Natural killer cell (primary cell): ENCODE results near the gene TGFB1. TPM values are rescaled to one million over a fixed set of nuclear protein-coding genes. Genes with fewer than 3 reads are reported as not detected.

Experiments used
- ATAC-seq, 3 donors: fragments of 150-1000 bp in 2 of 3; fragments of 200-7000 bp in 1 of 3; cut with Tn5 transposase; 1 replicate in 1 of 3; 2 replicates in 2 of 3; pipeline ENCODE4 v1.10.0; 2021; ENCODE audit warnings: mild to moderate bottlenecking in 2 of 3, moderate library complexity in 2 of 3
- DNase-seq, 2 donors: peaks; one replicate each; pipeline versions ENCODE4 v3.0.0 to v3.0.0-alpha.2; 2013 to 2021; ENCODE audit warnings: mixed read lengths in 1 of 2
- H3K27ac ChIP-seq: one replicate; pipeline ENCODE4 v1.5.1; 2013; ENCODE audit warnings: mild to moderate bottlenecking, low read length
- H3K27me3 ChIP-seq: one replicate; pipeline ENCODE4 v1.6.1; 2013; ENCODE audit warnings: low read length; ENCODE audit not compliant: control insufficient read depth, insufficient read depth
- H3K36me3 ChIP-seq: one replicate; pipeline ENCODE4 v1.6.1; 2013; ENCODE audit warnings: low read length; ENCODE audit not compliant: control insufficient read depth, insufficient read depth
- H3K4me1 ChIP-seq: one replicate; pipeline ENCODE4 v1.6.1; 2013; ENCODE audit warnings: low read length; ENCODE audit not compliant: control insufficient read depth, insufficient read depth
- H3K4me3 ChIP-seq: one replicate; pipeline ENCODE4 v1.5.1; 2013; ENCODE audit warnings: low read length
- H3K9me3 ChIP-seq: one replicate; pipeline ENCODE4 v1.6.1; 2013; ENCODE audit warnings: low read length; ENCODE audit not compliant: control insufficient read depth, insufficient read depth
- H3K27ac Mint-ChIP-seq, 2 donors: one replicate each; pipeline ENCODE4 v1.8.0; 2022; ENCODE audit warnings: mild to moderate bottlenecking in 2 of 2, mixed read lengths in 2 of 2, moderate library complexity in 1 of 2
- H3K27me3 Mint-ChIP-seq, 2 donors: one replicate each; pipeline ENCODE4 v1.8.0; 2022; ENCODE audit warnings: low read depth in 2 of 2, mixed read lengths in 2 of 2
- H3K36me3 Mint-ChIP-seq: one replicate; pipeline ENCODE4 v1.8.0; 2022; ENCODE audit warnings: mixed read lengths
- H3K4me1 Mint-ChIP-seq, 2 donors: one replicate each; pipeline ENCODE4 v1.8.0; 2022; ENCODE audit warnings: mixed read lengths in 2 of 2
- H3K4me3 Mint-ChIP-seq: one replicate; pipeline ENCODE4 v1.8.0; 2022; ENCODE audit warnings: mild to moderate bottlenecking, moderate library complexity, mixed read lengths
- H3K9me3 Mint-ChIP-seq, 2 donors: one replicate each; pipeline ENCODE4 v1.8.0; 2022; ENCODE audit warnings: mixed read lengths in 2 of 2
- WGBS: methylation state at CpG from one replicate; pipeline ENCODE4 v1.1.7; 2013; ENCODE audit warnings: missing lambda C conversion rate; ENCODE audit not compliant: insufficient coverage; 5-methylcytosine and 5-hydroxymethylcytosine counted together
- intact Hi-C: fragments of 100-400 bp; cut with micrococcal nuclease; formaldehyde crosslinking; loops from one replicate; pipeline ENCODE4 v1.14.2; 2022
- total RNA-seq, 4 donors: library from RNA; stranded (reverse); fragments of 120-200 nt in 1 of 4; gene quantifications; one replicate each; pipeline versions ENCODE4 v1.2.3 to v1.2.4, GENCODE V29; 2013 to 2022
- TF ChIP-seq, protein P1 (sequence below): fragments of 200-600 bp; IDR thresholded peaks from one replicate; pipeline ENCODE4 v1.8.0; 2022; ENCODE audit warnings: antibody characterized with exemption

TGFB1 gene
- total RNA-seq, 3 donors from 2014 or later (not counting 1 experiment from before 2014, with no cell fraction given): 682 to 761 (median 729) TPM

DNA sequence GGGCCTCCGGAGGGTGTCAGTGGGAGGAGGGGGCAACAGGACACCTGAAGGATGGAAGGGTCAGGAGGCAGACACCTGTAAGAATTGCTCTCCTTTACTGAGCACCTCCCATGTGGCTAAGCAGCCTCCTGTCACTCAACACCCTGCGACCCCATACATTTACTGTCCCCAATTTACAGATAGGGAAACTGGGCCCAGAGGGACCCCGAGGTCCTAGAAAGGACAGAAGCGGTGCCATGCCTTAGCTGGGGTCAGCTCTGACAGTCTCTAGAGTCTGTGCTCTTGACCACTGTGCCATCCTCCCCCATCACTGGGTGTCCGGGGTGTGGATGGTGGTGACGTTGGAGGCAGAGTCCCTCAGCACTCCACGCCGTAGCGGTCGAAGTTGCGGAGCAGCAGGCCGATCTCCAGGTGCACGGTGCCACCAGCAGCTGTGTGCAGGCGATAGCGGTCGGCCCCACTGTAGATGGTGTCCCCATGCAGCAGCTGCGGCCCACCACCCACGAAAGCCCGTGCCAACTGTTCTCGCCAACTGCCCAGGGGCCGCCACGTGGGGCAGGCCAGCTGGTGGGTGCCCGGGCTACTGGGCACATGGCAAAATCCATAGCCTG, 726 bp upstream of the TGFB1 start:
- intact Hi-C loops: loop anchor here (1.0 to 5.0 kb wide), 3 partner anchors 10 to 150 kb away; partner anchors contain the start of gene B9D2
- ATAC-seq (no peak), DNase-seq (peak in 1 of 2 donors; percentile 39)
- peaks cover 0 to 2% of the 10 kb centered on the region in 2 donors for H3K27me3 Mint-ChIP-seq
- no peaks in the 10 kb centered on the region for H3K9me3 ChIP-seq
- no peaks in the 10 kb centered on the region for H3K27me3 ChIP-seq
- WGBS: 94% methylated on average over 23 of the region's 23 CpGs
- H3K27ac ChIP-seq: peak overlapping the region; percentile 61
- peak overlapping the region; percentile 93 for H3K4me3 Mint-ChIP-seq
- H3K4me3 ChIP-seq: no peak overlapping the region
- peaks cover 60% of the 10 kb centered on the region for H3K4me1 ChIP-seq
- H3K36me3 Mint-ChIP-seq: peaks cover 7% of the 10 kb centered on the region
- H3K27ac Mint-ChIP-seq: peak overlapping the region; percentile 90 to 96
- TF ChIP-seq, protein P1, sequence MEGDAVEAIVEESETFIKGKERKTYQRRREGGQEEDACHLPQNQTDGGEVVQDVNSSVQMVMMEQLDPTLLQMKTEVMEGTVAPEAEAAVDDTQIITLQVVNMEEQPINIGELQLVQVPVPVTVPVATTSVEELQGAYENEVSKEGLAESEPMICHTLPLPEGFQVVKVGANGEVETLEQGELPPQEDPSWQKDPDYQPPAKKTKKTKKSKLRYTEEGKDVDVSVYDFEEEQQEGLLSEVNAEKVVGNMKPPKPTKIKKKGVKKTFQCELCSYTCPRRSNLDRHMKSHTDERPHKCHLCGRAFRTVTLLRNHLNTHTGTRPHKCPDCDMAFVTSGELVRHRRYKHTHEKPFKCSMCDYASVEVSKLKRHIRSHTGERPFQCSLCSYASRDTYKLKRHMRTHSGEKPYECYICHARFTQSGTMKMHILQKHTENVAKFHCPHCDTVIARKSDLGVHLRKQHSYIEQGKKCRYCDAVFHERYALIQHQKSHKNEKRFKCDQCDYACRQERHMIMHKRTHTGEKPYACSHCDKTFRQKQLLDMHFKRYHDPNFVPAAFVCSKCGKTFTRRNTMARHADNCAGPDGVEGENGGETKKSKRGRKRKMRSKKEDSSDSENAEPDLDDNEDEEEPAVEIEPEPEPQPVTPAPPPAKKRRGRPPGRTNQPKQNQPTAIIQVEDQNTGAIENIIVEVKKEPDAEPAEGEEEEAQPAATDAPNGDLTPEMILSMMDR: peak; percentile 37
- no peaks in the 10 kb centered on the region for H3K36me3 ChIP-seq
- peaks cover 49 to 69% of the 10 kb centered on the region in 2 donors for H3K4me1 Mint-ChIP-seq
- no peaks in the 10 kb centered on the region for H3K9me3 Mint-ChIP-seq

DNA sequence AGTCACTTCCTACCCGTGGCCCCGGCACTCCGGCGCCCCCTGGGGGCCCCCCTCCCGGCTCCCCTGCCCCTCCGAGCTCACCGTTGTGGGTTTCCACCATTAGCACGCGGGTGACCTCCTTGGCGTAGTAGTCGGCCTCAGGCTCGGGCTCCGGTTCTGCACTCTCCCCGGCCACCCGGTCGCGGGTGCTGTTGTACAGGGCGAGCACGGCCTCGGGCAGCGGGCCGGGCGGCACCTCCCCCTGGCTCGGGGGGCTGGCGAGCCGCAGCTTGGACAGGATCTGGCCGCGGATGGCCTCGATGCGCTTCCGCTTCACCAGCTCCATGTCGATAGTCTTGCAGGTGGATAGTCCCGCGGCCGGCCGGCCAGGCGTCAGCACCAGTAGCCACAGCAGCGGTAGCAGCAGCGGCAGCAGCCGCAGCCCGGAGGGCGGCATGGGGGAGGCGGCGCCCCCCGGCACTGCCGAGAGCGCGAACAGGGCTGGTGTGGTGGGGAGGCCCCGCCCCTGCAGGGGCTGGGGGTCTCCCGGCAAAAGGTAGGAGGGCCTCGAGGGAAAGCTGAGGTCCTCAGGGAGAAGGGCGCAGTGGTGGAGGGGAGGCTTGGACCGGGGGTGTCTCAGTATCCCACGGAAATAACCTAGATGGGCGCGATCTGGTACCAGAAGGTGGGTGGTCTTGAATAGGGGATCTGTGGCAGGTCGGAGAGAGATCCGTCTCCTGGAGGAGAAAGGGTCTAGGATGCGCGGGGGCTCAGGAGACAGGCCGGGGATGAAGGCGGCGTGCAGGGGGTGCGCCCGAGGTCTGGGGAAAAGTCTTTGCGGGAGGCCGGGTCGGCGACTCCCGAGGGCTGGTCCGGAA, 885 bp downstream of the TGFB1 start:
- intact Hi-C loops: loop anchor here (1.0 to 5.0 kb wide), 2 partner anchors 46 to 90 kb away; no protein-coding TSS in a partner anchor
- H3K9me3 Mint-ChIP-seq: no peaks in the 10 kb centered on the region
- peaks cover 57 to 77% of the 10 kb centered on the region in 2 donors for H3K4me1 Mint-ChIP-seq
- H3K4me3 ChIP-seq: peak overlapping the region; percentile 90
- no peaks in the 10 kb centered on the region for H3K9me3 ChIP-seq
- H3K4me3 Mint-ChIP-seq: peak overlapping the region; percentile 93
- under 1% methylated on average over 71 of the region's 71 CpGs for WGBS
- peaks cover 7% of the 10 kb centered on the region for H3K36me3 Mint-ChIP-seq
- peaks cover 4% of the 10 kb centered on the region for H3K36me3 ChIP-seq
- TF ChIP-seq, protein P1: peak; percentile 66
- peak overlapping the region; percentile 90 for H3K27ac ChIP-seq
- peaks cover 0 to 2% of the 10 kb centered on the region in 2 donors for H3K27me3 Mint-ChIP-seq
- peak; percentile 6 to 15 (median 9) for ATAC-seq
- no peaks in the 10 kb centered on the region for H3K27me3 ChIP-seq
- peaks cover 66% of the 10 kb centered on the region for H3K4me1 ChIP-seq
- peak; percentile 81 to 85 for DNase-seq
- peak overlapping the region; percentile 90 to 96 for H3K27ac Mint-ChIP-seq

DNA sequence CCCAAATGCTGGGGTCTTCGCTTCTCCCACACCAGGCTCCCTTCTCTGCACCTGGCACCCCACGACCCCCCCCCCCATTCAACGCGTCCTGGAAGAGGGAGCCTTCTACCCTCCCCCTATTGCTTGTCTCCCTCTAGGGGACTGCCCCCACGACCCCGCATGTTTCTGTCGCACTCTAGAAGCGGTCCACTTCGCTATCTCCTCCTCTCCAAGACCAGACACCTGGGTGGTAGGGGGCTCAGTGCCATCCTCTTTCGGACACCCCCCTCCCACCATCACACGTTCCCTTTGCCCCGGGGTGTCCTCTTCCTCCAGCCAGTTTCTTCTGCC, 1.5 kb downstream of the TGFB1 start:
- H3K27me3 Mint-ChIP-seq: peaks cover 0 to 2% of the 10 kb centered on the region in 2 donors
- H3K36me3 Mint-ChIP-seq: peaks cover 7% of the 10 kb centered on the region
- Histone ChIP-seq H3K36me3 (peaks cover 7% of the 10 kb centered on the region), H3K27me3 (no peaks in the 10 kb centered on the region), H3K27ac (peak overlapping the region; percentile 90), H3K4me1 (peaks cover 67% of the 10 kb centered on the region), H3K9me3 (no peaks in the 10 kb centered on the region), H3K4me3 (peak overlapping the region; percentile 90)
- peaks cover 56 to 71% of the 10 kb centered on the region in 2 donors for H3K4me1 Mint-ChIP-seq
- TF ChIP-seq, protein P1: no peak
- H3K9me3 Mint-ChIP-seq: no peaks in the 10 kb centered on the region
- DNase-seq (no peak), ATAC-seq (no peak)
- WGBS: 0% methylated on average over 10 of the region's 12 CpGs
- H3K27ac Mint-ChIP-seq: peak overlapping the region; percentile 90 to 96
- H3K4me3 Mint-ChIP-seq: peak overlapping the region; percentile 93
- intact Hi-C loops: loop anchor here (1.0 to 5.0 kb wide), 2 partner anchors 45 to 89 kb away; no protein-coding TSS in a partner anchor
